Measurements from ENCODE around the gene RNF175.

The RNF175 gene

DNA sequence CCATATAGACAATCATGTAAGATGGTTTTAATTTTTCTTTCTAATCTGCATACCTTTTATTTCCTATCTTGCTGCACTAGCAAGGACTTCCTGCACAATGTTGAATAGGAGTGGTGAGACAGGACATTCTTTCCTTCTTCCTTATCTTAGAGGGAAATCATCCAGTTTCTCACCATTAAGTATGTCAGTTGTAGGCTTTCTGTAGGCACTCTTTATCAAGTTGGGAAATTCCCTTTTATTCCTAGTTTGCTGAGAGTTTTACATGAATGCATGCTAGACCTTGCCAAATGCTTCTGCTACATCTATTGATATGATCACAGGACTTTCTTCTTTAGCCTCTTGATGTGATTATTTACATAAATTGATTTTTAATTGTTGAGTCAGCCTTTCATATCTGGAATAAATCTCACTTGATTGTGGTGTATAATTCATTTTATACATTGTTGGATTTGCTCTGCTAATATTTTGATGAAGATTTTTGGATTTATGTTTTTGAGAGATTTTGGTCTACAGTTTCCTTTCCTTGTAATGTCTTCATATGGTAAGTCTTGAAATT lies 23.8 kb downstream of the RNF175 start:
- ChIA-PET CTCF (no interaction called here), POLR2A (no interaction called here)
- TF ChIP-seq, protein P1, sequence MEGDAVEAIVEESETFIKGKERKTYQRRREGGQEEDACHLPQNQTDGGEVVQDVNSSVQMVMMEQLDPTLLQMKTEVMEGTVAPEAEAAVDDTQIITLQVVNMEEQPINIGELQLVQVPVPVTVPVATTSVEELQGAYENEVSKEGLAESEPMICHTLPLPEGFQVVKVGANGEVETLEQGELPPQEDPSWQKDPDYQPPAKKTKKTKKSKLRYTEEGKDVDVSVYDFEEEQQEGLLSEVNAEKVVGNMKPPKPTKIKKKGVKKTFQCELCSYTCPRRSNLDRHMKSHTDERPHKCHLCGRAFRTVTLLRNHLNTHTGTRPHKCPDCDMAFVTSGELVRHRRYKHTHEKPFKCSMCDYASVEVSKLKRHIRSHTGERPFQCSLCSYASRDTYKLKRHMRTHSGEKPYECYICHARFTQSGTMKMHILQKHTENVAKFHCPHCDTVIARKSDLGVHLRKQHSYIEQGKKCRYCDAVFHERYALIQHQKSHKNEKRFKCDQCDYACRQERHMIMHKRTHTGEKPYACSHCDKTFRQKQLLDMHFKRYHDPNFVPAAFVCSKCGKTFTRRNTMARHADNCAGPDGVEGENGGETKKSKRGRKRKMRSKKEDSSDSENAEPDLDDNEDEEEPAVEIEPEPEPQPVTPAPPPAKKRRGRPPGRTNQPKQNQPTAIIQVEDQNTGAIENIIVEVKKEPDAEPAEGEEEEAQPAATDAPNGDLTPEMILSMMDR (IDR thresholded peaks at IDR 0.05; ENCODE audit: control extremely low read depth, extremely low read depth, low read depth, missing control alignments): no peak
- DNase-seq (ENCODE audit: extremely low spot score): no peak

DNA sequence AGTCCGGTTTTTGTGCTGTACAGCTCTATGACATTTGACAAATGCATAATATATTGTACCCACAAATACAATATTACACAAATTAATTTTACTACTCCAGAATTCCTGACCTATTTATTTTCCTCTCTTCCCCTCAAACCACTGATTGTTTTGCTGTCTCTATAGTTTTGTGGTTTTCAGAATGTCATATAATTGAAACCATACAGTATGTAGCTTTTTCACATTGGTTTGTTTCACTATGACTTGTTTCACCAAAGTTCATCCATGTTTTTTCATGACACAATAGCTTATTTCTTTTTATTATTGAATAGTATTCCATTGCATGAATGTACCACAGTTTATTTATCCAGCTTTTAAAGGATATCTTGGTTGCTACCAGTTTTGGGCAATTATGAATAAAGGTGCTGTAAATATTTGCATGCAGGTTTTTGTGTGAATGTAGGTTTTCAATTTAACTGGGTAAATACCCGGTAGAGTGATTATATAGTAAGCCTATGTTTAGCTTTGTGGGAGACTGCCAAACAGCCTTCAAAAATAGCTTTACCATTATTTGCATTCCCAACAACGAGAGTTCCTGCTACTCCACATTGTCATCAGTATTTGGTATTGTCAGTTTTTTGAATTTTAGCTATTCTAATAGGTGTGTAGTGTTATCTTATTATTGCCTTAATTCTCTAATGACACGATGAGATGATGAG lies 25.9 kb downstream of the RNF175 start:
- POLR2A ChIA-PET: no interaction called here
- no peak for DNase-seq (ENCODE audit: extremely low spot score)
- CTCF ChIA-PET: interaction anchor here (0.7 to 2.5 kb wide), 5 partner anchors 10 to 760 kb away, joined by 3 to 19 read pairs (median 3); no protein-coding TSS in a partner anchor
- TF ChIP-seq, protein P1 (IDR thresholded peaks at IDR 0.05; ENCODE audit: control extremely low read depth, extremely low read depth, low read depth, missing control alignments): no peak

DNA sequence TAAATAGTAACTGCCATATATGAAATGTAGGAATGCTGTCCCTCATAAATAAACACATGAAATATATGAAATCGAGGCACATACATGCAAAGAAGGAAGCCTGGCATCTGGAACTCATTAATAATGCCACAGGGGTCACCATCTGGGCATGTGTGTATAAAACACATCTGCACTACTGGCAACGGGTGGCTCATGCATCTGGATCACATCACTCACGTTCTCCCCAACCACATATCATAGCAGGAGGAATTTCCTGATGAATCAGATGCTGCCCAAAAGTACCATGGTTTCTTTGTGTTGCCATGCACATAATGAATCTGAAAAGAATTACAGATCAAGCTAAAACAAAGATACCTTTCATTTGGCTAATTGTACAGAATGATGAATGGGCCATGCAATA lies 28.6 kb downstream of the RNF175 start:
- ChIA-PET CTCF (interaction anchor here (1.8 kb wide), 1 partner anchor 19 kb away, joined by 5 read pairs; no protein-coding TSS in a partner anchor), POLR2A (no interaction called here)
- TF ChIP-seq, protein P1 (IDR thresholded peaks at IDR 0.05; ENCODE audit: control extremely low read depth, extremely low read depth, low read depth, missing control alignments): no peak
- no peak for DNase-seq (ENCODE audit: extremely low spot score)

GRCh38 chr4:153729895-153730294 lies 29.9 kb downstream of the RNF175 start:
- ChIA-PET POLR2A (no interaction called here), CTCF (interaction anchor here (2.7 kb wide), 1 partner anchor 20 kb away, joined by 13 read pairs; no protein-coding TSS in a partner anchor)
- TF ChIP-seq, protein P1 (IDR thresholded peaks at IDR 0.05; ENCODE audit: control extremely low read depth, extremely low read depth, low read depth, missing control alignments): no peak
- no peak for DNase-seq (ENCODE audit: extremely low spot score)

DNA sequence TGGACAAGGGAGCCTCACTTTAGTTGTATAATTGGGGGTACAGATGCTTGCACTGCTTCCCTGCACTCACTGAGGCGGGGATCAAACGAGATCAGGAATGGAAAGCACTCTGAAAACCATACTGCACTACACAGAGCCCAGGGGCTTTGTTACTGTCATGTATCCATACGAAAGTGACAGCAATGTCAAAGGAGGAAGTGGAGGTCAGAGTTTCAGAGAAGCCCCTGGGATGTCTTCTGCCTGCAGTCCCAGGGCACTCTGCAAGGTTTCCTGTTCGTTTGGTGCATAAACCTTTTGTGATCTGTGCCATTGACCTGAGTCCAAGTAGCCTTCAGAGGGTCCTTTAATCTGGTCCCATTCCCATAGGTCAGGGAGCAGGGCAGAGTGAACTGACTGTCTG lies 31.2 kb downstream of the RNF175 start:
- TF ChIP-seq, protein P1 (IDR thresholded peaks at IDR 0.05; ENCODE audit: control extremely low read depth, extremely low read depth, low read depth, missing control alignments): no peak
- CTCF ChIA-PET: interaction anchor here (1.4 to 2.7 kb wide), 2 partner anchors 17 to 21 kb away, joined by 3 to 13 read pairs; no protein-coding TSS in a partner anchor
- no peak for DNase-seq (ENCODE audit: extremely low spot score)
- POLR2A ChIA-PET: no interaction called here

- DNase-seq (ENCODE audit: extremely low spot score): no peak
- TF ChIP-seq, protein P1 (IDR thresholded peaks at IDR 0.05; ENCODE audit: control extremely low read depth, extremely low read depth, low read depth, missing control alignments): no peak
- ChIA-PET POLR2A (no interaction called here), CTCF (interaction anchor here (1.4 to 2.7 kb wide), 2 partner anchors 16 to 21 kb away, joined by 3 to 13 read pairs; no protein-coding TSS in a partner anchor)
Measured at GRCh38 chr4:153728151-153728550, 31.7 kb downstream of the RNF175 start.
